Brain microvascular endothelial cell (primary cell): ENCODE data around the gene EIPR1.

Experiments used
- DNase-seq: peaks from one replicate; pipeline ENCODE4 v3.0.0-alpha.2; 2020
- H3K27ac ChIP-seq: fragments of 250-450 bp; sonication (Bioruptor Pico); 2 replicates; pipeline ENCODE4 v1.5.1; 2020; ENCODE audit warnings: mild to moderate bottlenecking, moderate library complexity
- H3K27me3 ChIP-seq: fragments of 250-450 bp; sonication (Bioruptor Pico); replicated peaks from 2 replicates; pipeline ENCODE4 v1.5.1; 2020; ENCODE audit warnings: mild to moderate bottlenecking
- H3K36me3 ChIP-seq: fragments of 250-450 bp; sonication (Bioruptor Pico); replicated peaks from 2 replicates; pipeline ENCODE4 v1.5.1; 2020; ENCODE audit warnings: mild to moderate bottlenecking
- H3K4me3 ChIP-seq: 2 replicates; pipeline ENCODE4 v1.5.1; 2011; ENCODE audit warnings: low read depth, mild to moderate bottlenecking, control low read depth, low read length, moderate library complexity
- CTCF ChIP-seq: IDR thresholded peaks from 2 replicates; pipeline ENCODE4 v1.5.1; 2011; ENCODE audit warnings: low read depth, mild to moderate bottlenecking, moderate library complexity, low read length, control low read depth, inconsistent platforms; ENCODE audit errors: missing control alignments
- in situ Hi-C: cut with HindIII; loops from 2 replicates; pipeline ENCODE4 v1.10.0; 2017; ENCODE audit warnings: low sequenced_read_pairs, low pct_ligation_motif_present

The EIPR1 gene

GRCh38 chr2:3219536-3219935 lies 158.1 kb downstream of the EIPR1 start:
- TF ChIP-seq CTCF: no peak
- no peak overlapping the region for H3K27ac ChIP-seq
- H3K4me3 ChIP-seq: no peak overlapping the region
- no peaks in the 10 kb centered on the region for H3K27me3 ChIP-seq
- in situ Hi-C loops: no loop called here
- H3K36me3 ChIP-seq: no peaks in the 10 kb centered on the region
- no peak for DNase-seq

- Histone ChIP-seq H3K27me3 (no peaks in the 10 kb centered on the region), H3K27ac (no peak overlapping the region), H3K36me3 (no peaks in the 10 kb centered on the region), H3K4me3 (no peak overlapping the region)
- TF ChIP-seq CTCF: no peak
- DNase-seq: no peak
- in situ Hi-C loops: no loop called here
These were observed 160.0 kb downstream of the EIPR1 start for GRCh38 chr2:3217646-3218045.

GRCh38 chr2:3216841-3217495 lies 160.7 kb downstream of the EIPR1 start:
- Histone ChIP-seq H3K4me3 (no peak overlapping the region), H3K36me3 (no peaks in the 10 kb centered on the region), H3K27me3 (no peaks in the 10 kb centered on the region), H3K27ac (no peak overlapping the region)
- TF ChIP-seq CTCF: no peak
- in situ Hi-C loops: no loop called here
- no peak for DNase-seq

GRCh38 chr2:3214806-3215404 lies 162.7 kb downstream of the EIPR1 start:
- Histone ChIP-seq H3K27ac (no peak overlapping the region), H3K36me3 (no peaks in the 10 kb centered on the region), H3K27me3 (no peaks in the 10 kb centered on the region), H3K4me3 (no peak overlapping the region)
- DNase-seq: no peak
- no peak for TF ChIP-seq CTCF
- in situ Hi-C loops: no loop called here

GRCh38 chr2:3214065-3214464 lies 163.6 kb downstream of the EIPR1 start:
- Histone ChIP-seq H3K27ac (no peak overlapping the region), H3K27me3 (no peaks in the 10 kb centered on the region), H3K36me3 (no peaks in the 10 kb centered on the region), H3K4me3 (no peak overlapping the region)
- no peak for TF ChIP-seq CTCF
- in situ Hi-C loops: no loop called here
- DNase-seq: no peak

GRCh38 chr2:3212984-3213383 lies 164.6 kb downstream of the EIPR1 start:
- no peak for TF ChIP-seq CTCF
- Histone ChIP-seq H3K4me3 (no peak overlapping the region), H3K36me3 (no peaks in the 10 kb centered on the region), H3K27ac (no peak overlapping the region), H3K27me3 (no peaks in the 10 kb centered on the region)
- in situ Hi-C loops: no loop called here
- DNase-seq: no peak
